ENCODE measurements around the gene CBX2. TPM values are rescaled to one million over a fixed set of nuclear protein-coding genes. Genes with fewer than 3 reads are reported as not detected.
A peak's percentile ranks its signal among the peaks of the same experiment; 100 is the strongest.

The CBX2 gene
- polyA plus RNA-seq, 2 of the 4 experiments (the other 2 are of a cell fraction), result 7.4 to 16.4 TPM

DNA sequence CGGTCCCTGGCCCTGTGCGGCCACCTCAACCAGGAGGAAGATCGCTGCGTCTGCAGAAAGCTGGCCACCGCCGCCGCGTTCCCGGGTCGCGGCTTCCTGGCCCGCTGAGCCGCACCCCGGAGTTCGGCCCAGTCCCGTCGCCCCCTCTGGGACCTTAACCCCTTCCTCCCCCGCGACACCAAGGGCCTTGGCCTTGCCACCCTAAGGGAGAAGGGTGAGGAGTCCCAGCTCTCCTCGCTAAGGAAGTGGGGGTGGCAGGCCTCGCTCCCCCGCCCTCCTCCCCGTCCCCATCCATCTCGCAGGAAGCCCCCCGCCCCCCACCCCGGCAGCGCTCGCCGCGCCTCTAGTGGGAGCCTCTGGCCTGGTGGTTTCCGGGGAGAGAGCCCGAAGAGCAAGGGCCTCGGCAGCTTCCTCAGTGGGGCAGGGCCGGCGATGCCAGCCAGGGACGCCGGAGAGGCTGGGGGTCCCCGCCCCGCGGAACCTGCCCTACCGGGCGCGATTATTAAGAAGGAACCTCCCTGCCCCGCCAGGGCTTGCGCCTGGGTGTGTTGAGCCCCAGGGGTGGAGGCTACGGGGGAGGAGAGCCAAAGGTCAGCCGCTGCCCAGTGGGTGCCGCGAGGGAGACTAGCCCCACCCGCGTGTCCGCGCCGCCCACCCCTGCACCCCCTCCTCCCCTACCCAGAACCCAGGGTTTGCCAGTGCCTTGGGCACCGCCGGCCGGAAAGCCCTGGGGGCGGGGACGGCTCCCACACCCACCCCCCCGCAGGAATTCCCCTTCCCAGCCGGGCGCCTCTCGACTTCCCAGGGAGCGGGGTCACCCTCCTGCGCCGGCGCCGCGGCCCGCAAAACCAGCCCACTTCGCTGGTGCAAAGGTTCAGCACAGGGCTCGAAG is 54.5 kb downstream of the CBX2 start (continued):
- TF ChIP-seq, protein P1, sequence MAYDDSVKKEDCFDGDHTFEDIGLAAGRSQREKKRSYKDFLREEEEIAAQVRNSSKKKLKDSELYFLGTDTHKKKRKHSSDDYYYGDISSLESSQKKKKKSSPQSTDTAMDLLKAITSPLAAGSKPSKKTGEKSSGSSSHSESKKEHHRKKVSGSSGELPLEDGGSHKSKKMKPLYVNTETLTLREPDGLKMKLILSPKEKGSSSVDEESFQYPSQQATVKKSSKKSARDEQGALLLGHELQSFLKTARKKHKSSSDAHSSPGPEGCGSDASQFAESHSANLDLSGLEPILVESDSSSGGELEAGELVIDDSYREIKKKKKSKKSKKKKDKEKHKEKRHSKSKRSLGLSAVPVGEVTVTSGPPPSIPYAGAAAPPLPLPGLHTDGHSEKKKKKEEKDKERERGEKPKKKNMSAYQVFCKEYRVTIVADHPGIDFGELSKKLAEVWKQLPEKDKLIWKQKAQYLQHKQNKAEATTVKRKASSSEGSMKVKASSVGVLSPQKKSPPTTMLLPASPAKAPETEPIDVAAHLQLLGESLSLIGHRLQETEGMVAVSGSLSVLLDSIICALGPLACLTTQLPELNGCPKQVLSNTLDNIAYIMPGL (CRISPR knock-in tag; IDR thresholded peaks at IDR 0.05; ENCODE audit: borderline replicate concordance), result no peak
- no peak for TF ChIP-seq CBX2 (IDR thresholded peaks at IDR 0.05; ENCODE audit: borderline replicate concordance, low read depth)
- TF ChIP-seq HOXB13 (CRISPR knock-in tag; IDR thresholded peaks at IDR 0.05; ENCODE audit: low read depth), result no peak
- TF ChIP-seq CHD4 (IDR thresholded peaks at IDR 0.05; ENCODE audit: borderline replicate concordance), result no peak
- TF ChIP-seq, protein P2, sequence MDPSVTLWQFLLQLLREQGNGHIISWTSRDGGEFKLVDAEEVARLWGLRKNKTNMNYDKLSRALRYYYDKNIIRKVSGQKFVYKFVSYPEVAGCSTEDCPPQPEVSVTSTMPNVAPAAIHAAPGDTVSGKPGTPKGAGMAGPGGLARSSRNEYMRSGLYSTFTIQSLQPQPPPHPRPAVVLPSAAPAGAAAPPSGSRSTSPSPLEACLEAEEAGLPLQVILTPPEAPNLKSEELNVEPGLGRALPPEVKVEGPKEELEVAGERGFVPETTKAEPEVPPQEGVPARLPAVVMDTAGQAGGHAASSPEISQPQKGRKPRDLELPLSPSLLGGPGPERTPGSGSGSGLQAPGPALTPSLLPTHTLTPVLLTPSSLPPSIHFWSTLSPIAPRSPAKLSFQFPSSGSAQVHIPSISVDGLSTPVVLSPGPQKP (IDR thresholded peaks at IDR 0.05; ENCODE audit: low read depth, low read length), result no peak
- no peak for TF ChIP-seq NR3C1 (IDR thresholded peaks at IDR 0.05)
- no peak for TF ChIP-seq SMC3 (IDR thresholded peaks at IDR 0.05)
- no peak for TF ChIP-seq CBX8 (IDR thresholded peaks at IDR 0.05)
- TF ChIP-seq MAZ (IDR thresholded peaks at IDR 0.05; ENCODE audit: borderline replicate concordance, low read depth, low read length), result peak; percentile 91
- TF ChIP-seq JUN (IDR thresholded peaks at IDR 0.05), result peak in 1 of 2 experiments; percentile 80; a peak in 3 of 5 replicates
- TF ChIP-seq RARB (CRISPR knock-in tag; IDR thresholded peaks at IDR 0.05), result no peak
- no peak for TF ChIP-seq KDM1A (IDR thresholded peaks at IDR 0.05; ENCODE audit: low read depth)
- no peak for TF ChIP-seq POLR2A (IDR thresholded peaks at IDR 0.05; ENCODE audit: low read length)
- TF ChIP-seq, protein P3, sequence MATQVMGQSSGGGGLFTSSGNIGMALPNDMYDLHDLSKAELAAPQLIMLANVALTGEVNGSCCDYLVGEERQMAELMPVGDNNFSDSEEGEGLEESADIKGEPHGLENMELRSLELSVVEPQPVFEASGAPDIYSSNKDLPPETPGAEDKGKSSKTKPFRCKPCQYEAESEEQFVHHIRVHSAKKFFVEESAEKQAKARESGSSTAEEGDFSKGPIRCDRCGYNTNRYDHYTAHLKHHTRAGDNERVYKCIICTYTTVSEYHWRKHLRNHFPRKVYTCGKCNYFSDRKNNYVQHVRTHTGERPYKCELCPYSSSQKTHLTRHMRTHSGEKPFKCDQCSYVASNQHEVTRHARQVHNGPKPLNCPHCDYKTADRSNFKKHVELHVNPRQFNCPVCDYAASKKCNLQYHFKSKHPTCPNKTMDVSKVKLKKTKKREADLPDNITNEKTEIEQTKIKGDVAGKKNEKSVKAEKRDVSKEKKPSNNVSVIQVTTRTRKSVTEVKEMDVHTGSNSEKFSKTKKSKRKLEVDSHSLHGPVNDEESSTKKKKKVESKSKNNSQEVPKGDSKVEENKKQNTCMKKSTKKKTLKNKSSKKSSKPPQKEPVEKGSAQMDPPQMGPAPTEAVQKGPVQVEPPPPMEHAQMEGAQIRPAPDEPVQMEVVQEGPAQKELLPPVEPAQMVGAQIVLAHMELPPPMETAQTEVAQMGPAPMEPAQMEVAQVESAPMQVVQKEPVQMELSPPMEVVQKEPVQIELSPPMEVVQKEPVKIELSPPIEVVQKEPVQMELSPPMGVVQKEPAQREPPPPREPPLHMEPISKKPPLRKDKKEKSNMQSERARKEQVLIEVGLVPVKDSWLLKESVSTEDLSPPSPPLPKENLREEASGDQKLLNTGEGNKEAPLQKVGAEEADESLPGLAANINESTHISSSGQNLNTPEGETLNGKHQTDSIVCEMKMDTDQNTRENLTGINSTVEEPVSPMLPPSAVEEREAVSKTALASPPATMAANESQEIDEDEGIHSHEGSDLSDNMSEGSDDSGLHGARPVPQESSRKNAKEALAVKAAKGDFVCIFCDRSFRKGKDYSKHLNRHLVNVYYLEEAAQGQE (IDR thresholded peaks at IDR 0.05), result no peak
- TF ChIP-seq GATA3 (IDR thresholded peaks at IDR 0.05; ENCODE audit: borderline replicate concordance), result no peak
- no peak for TF ChIP-seq ZSCAN20 (CRISPR knock-in tag; IDR thresholded peaks at IDR 0.05)
- TF ChIP-seq RAD21 (conservative IDR thresholded peaks at IDR 0.05 in 1 of 2, IDR thresholded peaks at IDR 0.05 in 1 of 2), result no peak
- TF ChIP-seq, protein P4, sequence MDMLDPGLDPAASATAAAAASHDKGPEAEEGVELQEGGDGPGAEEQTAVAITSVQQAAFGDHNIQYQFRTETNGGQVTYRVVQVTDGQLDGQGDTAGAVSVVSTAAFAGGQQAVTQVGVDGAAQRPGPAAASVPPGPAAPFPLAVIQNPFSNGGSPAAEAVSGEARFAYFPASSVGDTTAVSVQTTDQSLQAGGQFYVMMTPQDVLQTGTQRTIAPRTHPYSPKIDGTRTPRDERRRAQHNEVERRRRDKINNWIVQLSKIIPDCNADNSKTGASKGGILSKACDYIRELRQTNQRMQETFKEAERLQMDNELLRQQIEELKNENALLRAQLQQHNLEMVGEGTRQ (IDR thresholded peaks at IDR 0.05), result no peak
- TF ChIP-seq SREBF2 (IDR thresholded peaks at IDR 0.05), result no peak
- TF ChIP-seq KDM5A (IDR thresholded peaks at IDR 0.05), result no peak
- no peak for TF ChIP-seq BHLHE40 (IDR thresholded peaks at IDR 0.05; ENCODE audit: low read depth, low read length)
- 0 out of 2 replicates have a peak, but pooled peaks have one; percentile 51 for TF ChIP-seq HOXB5 (CRISPR knock-in tag; IDR thresholded peaks at IDR 0.05)
- TF ChIP-seq, protein P5, sequence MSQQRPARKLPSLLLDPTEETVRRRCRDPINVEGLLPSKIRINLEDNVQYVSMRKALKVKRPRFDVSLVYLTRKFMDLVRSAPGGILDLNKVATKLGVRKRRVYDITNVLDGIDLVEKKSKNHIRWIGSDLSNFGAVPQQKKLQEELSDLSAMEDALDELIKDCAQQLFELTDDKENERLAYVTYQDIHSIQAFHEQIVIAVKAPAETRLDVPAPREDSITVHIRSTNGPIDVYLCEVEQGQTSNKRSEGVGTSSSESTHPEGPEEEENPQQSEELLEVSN (IDR thresholded peaks at IDR 0.05; ENCODE audit: borderline replicate concordance, low read depth), result no peak
- TF ChIP-seq, protein P6, sequence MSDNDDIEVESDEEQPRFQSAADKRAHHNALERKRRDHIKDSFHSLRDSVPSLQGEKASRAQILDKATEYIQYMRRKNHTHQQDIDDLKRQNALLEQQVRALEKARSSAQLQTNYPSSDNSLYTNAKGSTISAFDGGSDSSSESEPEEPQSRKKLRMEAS (IDR thresholded peaks at IDR 0.05), result no peak
- TF ChIP-seq NPAS2 (CRISPR knock-in tag; IDR thresholded peaks at IDR 0.05; ENCODE audit: borderline replicate concordance), result no peak
